GM10266 (cell line): ENCODE results near the gene SLC18A3.

ENCODE experiments used
- DNase-seq: peaks from one replicate; pipeline ENCODE4 v3.0.0; 2012; ENCODE audit errors: extremely low spot score
- TF ChIP-seq, protein P1 (sequence below): IDR thresholded peaks from 2 replicates; pipeline ENCODE4 v1.5.1; 2012; ENCODE audit warnings: mild to moderate bottlenecking, low read depth; ENCODE audit not compliant: control insufficient read depth, insufficient read depth; ENCODE audit errors: missing control alignments

Gene SLC18A3

GRCh38 chr10:49647554-49647953 lies 37.4 kb downstream of the SLC18A3 start:
- DNase-seq: no peak
- TF ChIP-seq, protein P1, sequence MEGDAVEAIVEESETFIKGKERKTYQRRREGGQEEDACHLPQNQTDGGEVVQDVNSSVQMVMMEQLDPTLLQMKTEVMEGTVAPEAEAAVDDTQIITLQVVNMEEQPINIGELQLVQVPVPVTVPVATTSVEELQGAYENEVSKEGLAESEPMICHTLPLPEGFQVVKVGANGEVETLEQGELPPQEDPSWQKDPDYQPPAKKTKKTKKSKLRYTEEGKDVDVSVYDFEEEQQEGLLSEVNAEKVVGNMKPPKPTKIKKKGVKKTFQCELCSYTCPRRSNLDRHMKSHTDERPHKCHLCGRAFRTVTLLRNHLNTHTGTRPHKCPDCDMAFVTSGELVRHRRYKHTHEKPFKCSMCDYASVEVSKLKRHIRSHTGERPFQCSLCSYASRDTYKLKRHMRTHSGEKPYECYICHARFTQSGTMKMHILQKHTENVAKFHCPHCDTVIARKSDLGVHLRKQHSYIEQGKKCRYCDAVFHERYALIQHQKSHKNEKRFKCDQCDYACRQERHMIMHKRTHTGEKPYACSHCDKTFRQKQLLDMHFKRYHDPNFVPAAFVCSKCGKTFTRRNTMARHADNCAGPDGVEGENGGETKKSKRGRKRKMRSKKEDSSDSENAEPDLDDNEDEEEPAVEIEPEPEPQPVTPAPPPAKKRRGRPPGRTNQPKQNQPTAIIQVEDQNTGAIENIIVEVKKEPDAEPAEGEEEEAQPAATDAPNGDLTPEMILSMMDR: no peak

DNA sequence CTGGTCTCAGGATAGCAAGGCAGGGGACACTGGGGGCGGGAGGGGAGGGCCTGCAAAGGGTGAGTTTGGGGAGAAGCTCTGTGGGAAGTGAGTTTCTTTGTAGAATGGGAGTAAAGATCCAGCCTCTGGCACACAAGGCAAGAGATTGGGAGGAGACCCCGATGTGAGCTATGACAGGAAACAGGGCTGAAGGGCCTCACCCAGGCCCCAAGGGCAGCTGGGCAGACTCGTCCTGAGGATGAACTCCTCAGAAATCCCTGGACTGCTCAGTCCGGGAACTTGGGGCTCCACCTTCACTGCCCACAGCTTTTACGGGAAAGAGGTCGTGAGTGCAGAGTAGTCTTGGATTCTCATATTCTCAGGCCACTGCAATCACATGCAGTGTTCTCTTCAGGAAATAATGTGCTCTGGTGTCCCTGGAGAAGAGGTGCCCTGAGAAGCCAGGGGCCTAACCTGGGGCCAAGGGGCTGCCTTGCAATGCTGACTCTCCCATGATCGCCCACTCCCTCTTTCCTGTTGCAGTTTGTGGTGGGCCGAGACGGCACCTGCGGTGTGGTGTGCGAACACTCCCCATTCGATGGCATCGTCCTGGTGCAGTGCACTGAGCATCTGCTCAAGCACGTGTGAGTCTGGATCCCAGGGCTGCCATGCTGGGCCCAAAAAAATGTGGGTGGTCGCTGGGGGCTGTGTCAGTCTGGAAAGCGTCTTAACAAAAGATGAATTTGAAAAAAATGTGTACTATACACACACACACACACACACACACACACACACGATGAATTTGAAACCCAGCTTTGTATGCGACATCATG lies 38.1 kb downstream of the SLC18A3 start:
- TF ChIP-seq, protein P1: no peak
- no peak for DNase-seq

DNA sequence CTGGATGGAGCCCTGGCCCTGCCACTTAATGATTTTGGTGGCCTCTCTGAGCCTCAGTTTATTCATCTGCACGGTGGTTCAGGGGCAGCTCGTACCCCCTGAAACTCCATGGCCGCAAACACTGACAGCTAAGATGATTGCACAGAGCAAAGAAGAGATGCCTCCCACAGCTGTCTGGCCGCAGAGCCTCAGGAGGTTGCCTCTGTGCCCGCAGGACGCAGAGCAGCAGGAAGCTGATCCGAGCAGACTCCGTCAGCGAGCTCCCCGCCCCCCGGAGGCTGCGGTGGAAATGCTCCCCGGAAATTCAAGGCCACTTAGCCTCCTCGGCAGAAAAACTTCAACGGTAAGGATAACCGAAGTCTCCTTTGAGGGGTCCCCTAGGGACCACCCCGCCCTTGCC lies 39.2 kb downstream of the SLC18A3 start:
- TF ChIP-seq, protein P1: no peak
- peak; percentile 26 for DNase-seq

- DNase-seq: no peak
- TF ChIP-seq, protein P1: no peak
Measured at GRCh38 chr10:49649936-49650723, 40.0 kb downstream of the SLC18A3 start.

DNA sequence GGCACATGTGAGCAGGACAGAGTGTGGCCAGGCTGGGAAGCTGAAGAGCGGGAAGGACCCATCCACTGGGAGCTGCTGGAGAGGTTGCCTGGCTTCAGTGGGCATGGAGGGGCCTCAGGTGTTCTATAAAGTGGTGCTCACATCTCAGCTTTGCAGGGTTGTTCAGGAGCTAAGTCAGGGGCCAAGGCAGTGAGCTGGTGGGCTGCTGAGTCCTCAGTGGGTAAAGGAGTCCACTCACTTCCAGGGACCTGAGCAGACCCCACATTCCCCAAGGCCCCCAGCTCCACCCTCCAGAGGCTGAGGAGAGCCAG lies 40.6 kb downstream of the SLC18A3 start:
- DNase-seq: no peak
- TF ChIP-seq, protein P1: no peak

GRCh38 chr10:49651039-49651835 lies 41.1 kb downstream of the SLC18A3 start:
- no peak for DNase-seq

More at GRCh38 chr10:49651039-49651835, 41.1 kb downstream of the SLC18A3 start:
- TF ChIP-seq, protein P1: no peak
